Panc1 (cell line): ENCODE results near the gene NCAM1. TPM values are rescaled to one million over a fixed set of nuclear protein-coding genes. Genes with fewer than 3 reads are reported as not detected.

Source experiments
- ATAC-seq: fragments of 200-7000 bp; cut with Tn5 transposase; 2 replicates; pipeline ENCODE4 v1.9.1; 2020; ENCODE audit warnings: mild to moderate bottlenecking, moderate library complexity
- BruUV-seq: library from RNA; stranded (reverse); fragments of 400-500 nt; replicated peaks from 2 replicates; lab custom pipeline; 2021; lab: Mats Ljungman, UMichigan
- CTCF ChIA-PET: fragments of 300-600 bp; sonication (Branson Sonifier 250); formaldehyde crosslinking; loops from one replicate; lab custom pipeline; 2022; ENCODE audit warnings: antibody characterized with exemption; lab: Charles Lee
- POLR2A ChIA-PET: fragments of 300-600 bp; sonication (Branson Sonifier 250); formaldehyde crosslinking; loops from one replicate; lab custom pipeline; 2022; ENCODE audit warnings: antibody characterized with exemption; lab: Charles Lee
- DNase-seq: peaks from one replicate; pipeline ENCODE4 v3.0.0-alpha.2; 2010; ENCODE audit warnings: low read depth, low spot score
- H3K27ac ChIP-seq: 2 replicates; pipeline ENCODE4 v1.5.1; 2011; ENCODE audit warnings: mild to moderate bottlenecking, low read length, inconsistent platforms
- H3K27me3 ChIP-seq: fragments of 200-500 bp; sonication (Bioruptor generic); 2 replicates; pipeline ENCODE4 v1.6.0; 2014; ENCODE audit warnings: low read length, inconsistent platforms; ENCODE audit not compliant: control insufficient read depth, insufficient read depth
- H3K36me3 ChIP-seq: fragments of 200-500 bp; sonication (Bioruptor generic); 2 replicates; pipeline ENCODE4 v1.5.1; 2014; ENCODE audit warnings: inconsistent platforms, mild to moderate bottlenecking, low read length, moderate library complexity; ENCODE audit not compliant: control insufficient read depth, insufficient read depth
- H3K4me1 ChIP-seq: 2 replicates; pipeline ENCODE4 v1.5.1; 2011; ENCODE audit warnings: inconsistent platforms, mild to moderate bottlenecking, low read length, moderate library complexity; ENCODE audit not compliant: control insufficient read depth, insufficient read depth
- H3K4me3 ChIP-seq, 2 experiments: 2 replicates each; pipeline ENCODE4 v1.5.1; 2011 to 2012; ENCODE audit warnings: low read depth in 2 of 2, low read length in 2 of 2, mild to moderate bottlenecking in 2 of 2, inconsistent platforms in 1 of 2, moderate library complexity in 1 of 2
- H3K9me3 ChIP-seq: fragments of 200-500 bp; sonication (Bioruptor generic); 2 replicates; pipeline ENCODE4 v1.5.1; 2014; ENCODE audit warnings: low read depth, mild to moderate bottlenecking, inconsistent platforms, low read length, moderate library complexity; ENCODE audit not compliant: control insufficient read depth, insufficient read depth
- CTCF ChIP-seq: fragments of 450-650 bp; IDR thresholded peaks from 2 replicates; pipeline ENCODE4 v1.5.1; 2017; ENCODE audit warnings: mild to moderate bottlenecking
- POLR2AphosphoS5 ChIP-seq: IDR thresholded peaks from 2 replicates; pipeline ENCODE4 v1.6.1; 2012; ENCODE audit warnings: mild to moderate bottlenecking, low read depth, low read length, moderate library complexity
- REST ChIP-seq, 2 experiments: IDR thresholded peaks; 2 replicates each; pipeline ENCODE4 v1.6.1; 2011 to 2012; ENCODE audit warnings: low read depth in 2 of 2, control low read depth in 1 of 2, low read length in 1 of 2, mild to moderate bottlenecking in 1 of 2, moderate library complexity in 1 of 2; ENCODE audit not compliant: insufficient read depth in 1 of 2
- SIN3A ChIP-seq: IDR thresholded peaks from 2 replicates; pipeline ENCODE4 v1.6.1; 2012; ENCODE audit warnings: low read depth, mild to moderate bottlenecking, low read length, moderate library complexity, borderline replicate concordance; ENCODE audit not compliant: insufficient read depth
- TCF7L2 ChIP-seq: IDR thresholded peaks from 2 replicates; pipeline ENCODE4 v1.6.1; 2011; ENCODE audit warnings: mild to moderate bottlenecking, low read depth, low read length, inconsistent platforms
- in situ Hi-C: cut with HindIII; loops from 2 replicates; pipeline ENCODE4 v1.10.0; 2016; ENCODE audit warnings: low sequenced_read_pairs, low pct_unique_long_range_greater_than_20kb
- intact Hi-C: fragments of 100-400 bp; cut with micrococcal nuclease; formaldehyde crosslinking; loops from one replicate; pipeline ENCODE4 v1.10.0; 2022; ENCODE audit not compliant: unreplicated experiment
- total RNA-seq: library from RNA; stranded (reverse); gene quantifications from one replicate; pipeline ENCODE4 v1.2.1, GENCODE V29; 2021; ENCODE audit not compliant: unreplicated experiment

Gene NCAM1
- total RNA-seq, 1 experiment from 2014 or later = 0.18 TPM

DNA sequence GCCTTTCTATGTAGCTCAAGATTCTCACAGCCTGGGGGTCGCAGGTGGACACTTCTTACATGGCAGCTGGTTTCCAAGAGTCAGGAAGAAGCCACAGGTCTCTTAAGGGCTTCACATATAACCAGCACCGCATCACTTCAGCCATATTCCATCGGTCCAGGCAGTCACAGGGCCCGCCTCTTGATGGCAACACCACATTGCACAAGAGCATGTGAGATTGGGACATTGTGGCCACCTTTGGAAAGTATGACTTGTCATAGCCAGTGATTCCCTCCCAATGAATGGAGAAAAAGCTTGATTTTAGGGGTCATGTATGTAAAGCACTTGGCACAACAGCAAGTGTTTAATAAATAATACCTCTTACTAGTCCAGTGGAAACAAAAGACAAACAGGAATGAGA, 98.3 kb downstream of the NCAM1 start:
- BruUV-seq = no TSS peak
- H3K9me3 ChIP-seq = no peaks in the 10 kb centered on the region
- TF ChIP-seq REST (IDR thresholded peaks at IDR 0.05; ENCODE audit: insufficient read depth in 1 of 2, low read depth in 2 of 2, low read length in 1 of 2) = no peak
- no peak for TF ChIP-seq TCF7L2
- TF ChIP-seq CTCF = no peak
- no peak for TF ChIP-seq POLR2AphosphoS5
- no peak for TF ChIP-seq SIN3A
- intact Hi-C loops = no loop called here
- H3K27me3 ChIP-seq = no peaks in the 10 kb centered on the region
- H3K4me1 ChIP-seq = no peaks in the 10 kb centered on the region
- H3K36me3 ChIP-seq = no peaks in the 10 kb centered on the region
- in situ Hi-C loops = no loop called here
- CTCF ChIA-PET = no interaction called here
- DNase-seq = no peak
- ATAC-seq = no peak
- H3K4me3 ChIP-seq = no peak overlapping the region
- no peak overlapping the region for H3K27ac ChIP-seq
- POLR2A ChIA-PET = no interaction called here

- DNase-seq (no peak), ATAC-seq (no peak)
- ChIA-PET CTCF (no interaction called here), POLR2A (no interaction called here)
- intact Hi-C loops = no loop called here
- no peak for TF ChIP-seq CTCF
- no peak for TF ChIP-seq POLR2AphosphoS5
- TF ChIP-seq SIN3A = no peak
- TF ChIP-seq TCF7L2 = no peak
- no peak for TF ChIP-seq REST (IDR thresholded peaks at IDR 0.05; ENCODE audit: insufficient read depth in 1 of 2, low read depth in 2 of 2, low read length in 1 of 2)
- Histone ChIP-seq H3K27ac (no peak overlapping the region), H3K4me1 (no peaks in the 10 kb centered on the region), H3K36me3 (no peaks in the 10 kb centered on the region), H3K4me3 (no peak overlapping the region), H3K27me3 (no peaks in the 10 kb centered on the region), H3K9me3 (no peaks in the 10 kb centered on the region)
- in situ Hi-C loops = no loop called here
- BruUV-seq = no TSS peak
These were observed 104.1 kb downstream of the NCAM1 start for GRCh38 chr11:113065330-113065729.
